Erythroblast (primary cell): ENCODE results near the gene GAL3ST2.

Experiments
- GATA1 ChIP-seq: IDR thresholded peaks from 2 replicates; pipeline ENCODE4 v1.6.1; 2011; ENCODE audit warnings: low read depth, mild to moderate bottlenecking, control low read depth, low read length, moderate library complexity
- POLR2A ChIP-seq: IDR thresholded peaks from 2 replicates; pipeline ENCODE4 v1.6.1; 2011; ENCODE audit warnings: mild to moderate bottlenecking, low read length

- TF ChIP-seq POLR2A (no peak), GATA1 (no peak)
Measured at GRCh38 chr2:241728000-241728399, 48.6 kb upstream of the GAL3ST2 start.
